Measurements from ENCODE around the gene APCDD1L. TPM values are rescaled to one million over a fixed set of nuclear protein-coding genes. Genes with fewer than 3 reads are reported as not detected.
A peak's percentile ranks its signal among the peaks of the same experiment; 100 is the strongest.

Gene APCDD1L
- polyA plus RNA-seq, 1 donor: 0.09 TPM

DNA sequence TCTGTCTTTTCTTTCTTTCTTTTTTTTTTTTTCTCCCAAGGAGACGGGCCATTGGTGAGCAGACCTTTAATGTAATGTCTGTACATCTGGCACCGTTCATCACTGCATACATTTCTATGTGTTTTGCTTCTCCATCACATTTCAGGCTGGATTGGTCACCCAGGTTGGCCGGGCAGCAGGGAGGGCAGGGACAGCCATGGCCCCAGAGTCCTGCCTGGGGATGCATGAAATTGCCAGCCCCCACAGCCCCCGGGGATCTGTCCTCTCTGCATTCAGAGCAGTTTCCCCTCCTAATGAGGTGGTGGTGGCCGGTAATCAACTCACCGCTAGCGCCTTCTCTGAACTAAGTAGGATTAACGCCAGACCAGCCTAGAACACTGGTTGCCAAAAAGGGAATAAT is 50.4 kb downstream of the APCDD1L start:
- Histone ChIP-seq H3K27ac (ENCODE audit: low read length) (no peak overlapping the region), H3K36me3 (ENCODE audit: control insufficient read depth, insufficient read depth, low read length) (no peaks in the 10 kb centered on the region), H3K9me3 (ENCODE audit: control insufficient read depth, low read depth, low read length) (peaks cover 4% of the 10 kb centered on the region), H3K4me1 (ENCODE audit: control insufficient read depth, insufficient read depth, low read length) (no peaks in the 10 kb centered on the region), H3K4me3 (ENCODE audit: low read length) (no peak overlapping the region), H3K27me3 (ENCODE audit: control insufficient read depth, insufficient read depth, low read length) (peaks cover 3% of the 10 kb centered on the region)
- no peak for DNase-seq
- WGBS (ENCODE audit: insufficient coverage, low lambda C conversion rate): 40% methylated on average over 2 of the region's 8 CpGs

DNA sequence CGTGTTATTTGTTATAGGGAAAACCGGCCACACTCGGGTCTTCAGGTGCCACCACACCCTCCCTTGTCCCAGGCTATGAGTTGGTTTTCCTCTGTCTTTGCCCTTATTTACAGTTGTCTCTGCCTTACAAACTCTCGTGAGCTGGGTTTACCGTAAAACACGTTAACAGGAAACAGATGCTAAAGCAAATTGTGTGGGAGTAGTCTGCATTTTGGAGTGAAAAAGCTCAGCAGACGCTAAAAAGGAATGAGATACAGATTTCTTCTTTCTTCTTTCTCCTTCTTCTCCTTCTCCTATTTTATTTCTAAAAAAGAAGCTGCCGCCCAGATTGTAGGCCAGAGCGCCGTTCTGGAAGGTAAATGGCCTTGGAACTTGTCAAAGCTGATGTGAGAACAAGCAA is 51.9 kb downstream of the APCDD1L start:
- no peaks in the 10 kb centered on the region for H3K4me1 ChIP-seq (ENCODE audit: control insufficient read depth, insufficient read depth, low read length)
- DNase-seq: no peak
- H3K36me3 ChIP-seq (ENCODE audit: control insufficient read depth, insufficient read depth, low read length): no peaks in the 10 kb centered on the region
- 80% methylated on average over 1 of the region's 10 CpGs for WGBS (ENCODE audit: insufficient coverage, low lambda C conversion rate)
- no peak overlapping the region for H3K4me3 ChIP-seq (ENCODE audit: low read length)
- no peak overlapping the region for H3K27ac ChIP-seq (ENCODE audit: low read length)
- H3K27me3 ChIP-seq (ENCODE audit: control insufficient read depth, insufficient read depth, low read length): peaks cover 3% of the 10 kb centered on the region
- peaks cover 4% of the 10 kb centered on the region for H3K9me3 ChIP-seq (ENCODE audit: control insufficient read depth, low read depth, low read length)

GRCh38 chr20:58461899-58462298 is 53.3 kb downstream of the APCDD1L start:
- no CpG with 5 or more reads among the region's 6 CpGs for WGBS (ENCODE audit: insufficient coverage, low lambda C conversion rate)
- peaks cover 1% of the 10 kb centered on the region for H3K36me3 ChIP-seq (ENCODE audit: control insufficient read depth, insufficient read depth, low read length)
- peaks cover 4% of the 10 kb centered on the region for H3K9me3 ChIP-seq (ENCODE audit: control insufficient read depth, low read depth, low read length)
- H3K4me1 ChIP-seq (ENCODE audit: control insufficient read depth, insufficient read depth, low read length): no peaks in the 10 kb centered on the region
- H3K4me3 ChIP-seq (ENCODE audit: low read length): no peak overlapping the region
- peaks cover 3% of the 10 kb centered on the region for H3K27me3 ChIP-seq (ENCODE audit: control insufficient read depth, insufficient read depth, low read length)
- no peak for DNase-seq
- H3K27ac ChIP-seq (ENCODE audit: low read length): no peak overlapping the region

- no peak overlapping the region for H3K27ac ChIP-seq (ENCODE audit: low read length)
- DNase-seq: no peak
- H3K36me3 ChIP-seq (ENCODE audit: control insufficient read depth, insufficient read depth, low read length): peaks cover 2% of the 10 kb centered on the region
- H3K4me1 ChIP-seq (ENCODE audit: control insufficient read depth, insufficient read depth, low read length): no peaks in the 10 kb centered on the region
- H3K27me3 ChIP-seq (ENCODE audit: control insufficient read depth, insufficient read depth, low read length): no peaks in the 10 kb centered on the region
- H3K9me3 ChIP-seq (ENCODE audit: control insufficient read depth, low read depth, low read length): peaks cover 4% of the 10 kb centered on the region
- no peak overlapping the region for H3K4me3 ChIP-seq (ENCODE audit: low read length)
- WGBS (ENCODE audit: insufficient coverage, low lambda C conversion rate): no CpG with 5 or more reads among the region's 25 CpGs
Observed at GRCh38 chr20:58461104-58461503, 54.1 kb downstream of the APCDD1L start.

- no peak overlapping the region for H3K27ac ChIP-seq (ENCODE audit: low read length)
- H3K27me3 ChIP-seq (ENCODE audit: control insufficient read depth, insufficient read depth, low read length): no peaks in the 10 kb centered on the region
- no peak for DNase-seq
- no peaks in the 10 kb centered on the region for H3K4me1 ChIP-seq (ENCODE audit: control insufficient read depth, insufficient read depth, low read length)
- peaks cover 2% of the 10 kb centered on the region for H3K36me3 ChIP-seq (ENCODE audit: control insufficient read depth, insufficient read depth, low read length)
- peaks cover 4% of the 10 kb centered on the region for H3K9me3 ChIP-seq (ENCODE audit: control insufficient read depth, low read depth, low read length)
- no CpG with 5 or more reads among the region's 5 CpGs for WGBS (ENCODE audit: insufficient coverage, low lambda C conversion rate)
- H3K4me3 ChIP-seq (ENCODE audit: low read length): no peak overlapping the region
Observed at GRCh38 chr20:58459058-58459750, 56.0 kb downstream of the APCDD1L start.

- Histone ChIP-seq H3K27me3 (ENCODE audit: control insufficient read depth, insufficient read depth, low read length) (no peaks in the 10 kb centered on the region), H3K4me1 (ENCODE audit: control insufficient read depth, insufficient read depth, low read length) (no peaks in the 10 kb centered on the region), H3K9me3 (ENCODE audit: control insufficient read depth, low read depth, low read length) (peaks cover 4% of the 10 kb centered on the region), H3K4me3 (ENCODE audit: low read length) (no peak overlapping the region), H3K27ac (ENCODE audit: low read length) (no peak overlapping the region), H3K36me3 (ENCODE audit: control insufficient read depth, insufficient read depth, low read length) (peaks cover 2% of the 10 kb centered on the region)
- WGBS (ENCODE audit: insufficient coverage, low lambda C conversion rate): no CpG with 5 or more reads among the region's 16 CpGs
- no peak for DNase-seq
Observed at GRCh38 chr20:58458342-58459057, 56.7 kb downstream of the APCDD1L start.

DNA sequence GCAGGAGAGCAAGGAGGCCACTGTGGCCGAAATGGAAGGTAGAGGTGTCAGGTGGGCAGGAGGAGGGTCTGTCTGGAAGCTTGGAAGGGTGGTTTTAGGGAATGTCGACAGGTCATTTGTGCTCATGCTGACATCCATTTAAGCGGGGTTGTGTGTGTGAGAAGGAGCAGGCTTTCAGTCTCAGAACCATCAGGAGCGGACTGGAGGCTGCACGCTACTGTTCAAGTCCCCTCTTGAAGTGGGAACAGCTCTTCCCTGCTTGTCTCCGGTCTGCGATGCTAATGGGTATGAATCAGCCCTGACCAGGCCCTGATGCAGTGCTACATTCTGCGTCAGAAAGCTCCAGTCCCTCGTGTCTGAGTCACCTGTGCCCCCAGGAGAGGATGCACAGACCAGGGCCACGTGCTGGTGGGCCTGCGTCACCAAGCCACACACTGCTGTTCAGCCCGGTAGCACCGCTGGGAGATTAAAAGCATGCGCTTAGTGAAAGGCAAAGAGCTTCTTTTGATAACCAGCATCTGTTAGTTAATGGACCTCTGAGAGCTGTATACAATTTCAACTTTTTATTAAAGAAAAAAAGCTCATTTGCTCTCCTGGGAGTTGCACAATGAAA is 58.0 kb downstream of the APCDD1L start:
- H3K36me3 ChIP-seq (ENCODE audit: control insufficient read depth, insufficient read depth, low read length): peaks cover 4% of the 10 kb centered on the region
- H3K4me1 ChIP-seq (ENCODE audit: control insufficient read depth, insufficient read depth, low read length): no peaks in the 10 kb centered on the region
- H3K27me3 ChIP-seq (ENCODE audit: control insufficient read depth, insufficient read depth, low read length): no peaks in the 10 kb centered on the region
- H3K9me3 ChIP-seq (ENCODE audit: control insufficient read depth, low read depth, low read length): peaks cover 4% of the 10 kb centered on the region
- no CpG with 5 or more reads among the region's 14 CpGs for WGBS (ENCODE audit: insufficient coverage, low lambda C conversion rate)
- no peak overlapping the region for H3K27ac ChIP-seq (ENCODE audit: low read length)
- no peak overlapping the region for H3K4me3 ChIP-seq (ENCODE audit: low read length)
- no peak for DNase-seq

DNA sequence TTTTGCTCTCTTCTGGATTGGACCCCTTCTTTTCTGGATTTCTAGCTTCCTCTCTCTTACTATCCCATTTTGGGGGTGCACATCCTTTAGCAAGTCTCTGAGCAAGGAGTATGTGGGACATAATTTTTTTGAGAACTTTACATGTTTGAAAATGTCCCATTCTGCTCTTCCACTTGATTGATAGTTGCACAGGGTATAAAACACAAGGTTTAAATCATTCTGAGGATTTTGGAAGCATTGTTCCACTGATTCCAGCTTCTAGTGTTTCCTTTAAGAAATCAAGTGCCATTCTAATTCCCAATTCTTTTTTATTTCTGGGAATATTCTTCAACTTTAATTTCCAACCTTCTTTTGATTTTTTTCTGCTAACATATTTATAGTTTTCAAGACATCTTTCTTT is 60.7 kb downstream of the APCDD1L start:
- DNase-seq: no peak
- Histone ChIP-seq H3K36me3 (ENCODE audit: control insufficient read depth, insufficient read depth, low read length) (peaks cover 4% of the 10 kb centered on the region), H3K4me1 (ENCODE audit: control insufficient read depth, insufficient read depth, low read length) (no peaks in the 10 kb centered on the region), H3K27me3 (ENCODE audit: control insufficient read depth, insufficient read depth, low read length) (no peaks in the 10 kb centered on the region), H3K27ac (ENCODE audit: low read length) (no peak overlapping the region), H3K9me3 (ENCODE audit: control insufficient read depth, low read depth, low read length) (no peaks in the 10 kb centered on the region), H3K4me3 (ENCODE audit: low read length) (no peak overlapping the region)

- Histone ChIP-seq H3K9me3 (ENCODE audit: control insufficient read depth, low read depth, low read length) (no peaks in the 10 kb centered on the region), H3K27ac (ENCODE audit: low read length) (no peak overlapping the region), H3K27me3 (ENCODE audit: control insufficient read depth, insufficient read depth, low read length) (no peaks in the 10 kb centered on the region), H3K36me3 (ENCODE audit: control insufficient read depth, insufficient read depth, low read length) (peaks cover 6% of the 10 kb centered on the region), H3K4me3 (ENCODE audit: low read length) (no peak overlapping the region), H3K4me1 (ENCODE audit: control insufficient read depth, insufficient read depth, low read length) (no peaks in the 10 kb centered on the region)
- DNase-seq: no peak
- WGBS (ENCODE audit: insufficient coverage, low lambda C conversion rate): 100% methylated on average over 1 of the region's 5 CpGs
Observed at GRCh38 chr20:58453391-58453790, 61.8 kb downstream of the APCDD1L start.

GRCh38 chr20:58452667-58453255 is 62.4 kb downstream of the APCDD1L start:
- Histone ChIP-seq H3K27me3 (ENCODE audit: control insufficient read depth, insufficient read depth, low read length) (no peaks in the 10 kb centered on the region), H3K27ac (ENCODE audit: low read length) (no peak overlapping the region), H3K9me3 (ENCODE audit: control insufficient read depth, low read depth, low read length) (no peaks in the 10 kb centered on the region), H3K4me3 (ENCODE audit: low read length) (no peak overlapping the region), H3K36me3 (ENCODE audit: control insufficient read depth, insufficient read depth, low read length) (peaks cover 6% of the 10 kb centered on the region), H3K4me1 (ENCODE audit: control insufficient read depth, insufficient read depth, low read length) (no peaks in the 10 kb centered on the region)
- peak in 1 of 2 donors; percentile 9 for DNase-seq
- WGBS (ENCODE audit: insufficient coverage, low lambda C conversion rate): 60% methylated on average over 2 of the region's 4 CpGs

All from large intestine (tissue), 3 donors.